Measurements from ENCODE around the gene CEP104.

The CEP104 gene

DNA sequence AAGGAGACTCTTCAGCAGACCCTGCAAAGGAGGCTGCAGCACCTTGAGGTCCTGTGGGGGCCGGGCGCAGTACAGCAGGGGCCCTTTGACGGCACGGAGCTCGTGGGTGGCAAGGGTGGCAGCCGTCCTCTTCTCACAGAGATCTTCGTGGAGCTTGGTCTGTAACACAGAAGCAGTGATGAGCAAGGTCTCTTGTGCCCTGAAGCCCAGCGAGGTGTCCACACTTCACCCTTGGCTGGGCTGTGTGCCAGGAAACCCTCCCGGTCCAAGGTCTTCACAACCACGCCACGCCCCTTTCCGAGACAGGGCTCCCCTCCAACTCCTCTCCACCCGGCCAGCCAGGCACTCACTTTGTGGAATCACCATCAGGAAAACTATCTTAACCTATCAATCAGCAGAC, 72.0 kb downstream of the CEP104 start:
- no peaks in the 10 kb centered on the region for H3K27me3 ChIP-seq (ENCODE audit: control insufficient read depth, insufficient read depth, low read length)
- peaks cover 76% of the 10 kb centered on the region for H3K36me3 ChIP-seq (ENCODE audit: control insufficient read depth, insufficient read depth, low read length)
- H3K9ac ChIP-seq (ENCODE audit: low read depth, low read length) = no peak overlapping the region
- no peak overlapping the region for H3K4me3 ChIP-seq (ENCODE audit: low read depth, low read length)
- no peak overlapping the region for H3K27ac ChIP-seq (ENCODE audit: low read depth, low read length)
- H3K4me1 ChIP-seq (ENCODE audit: control insufficient read depth, insufficient read depth, low read length) = peaks cover 3% of the 10 kb centered on the region; the same call in 1 of the 2 replicates
- H3K9me3 ChIP-seq (ENCODE audit: control insufficient read depth, insufficient read depth, low read length) = no peaks in the 10 kb centered on the region

DNA sequence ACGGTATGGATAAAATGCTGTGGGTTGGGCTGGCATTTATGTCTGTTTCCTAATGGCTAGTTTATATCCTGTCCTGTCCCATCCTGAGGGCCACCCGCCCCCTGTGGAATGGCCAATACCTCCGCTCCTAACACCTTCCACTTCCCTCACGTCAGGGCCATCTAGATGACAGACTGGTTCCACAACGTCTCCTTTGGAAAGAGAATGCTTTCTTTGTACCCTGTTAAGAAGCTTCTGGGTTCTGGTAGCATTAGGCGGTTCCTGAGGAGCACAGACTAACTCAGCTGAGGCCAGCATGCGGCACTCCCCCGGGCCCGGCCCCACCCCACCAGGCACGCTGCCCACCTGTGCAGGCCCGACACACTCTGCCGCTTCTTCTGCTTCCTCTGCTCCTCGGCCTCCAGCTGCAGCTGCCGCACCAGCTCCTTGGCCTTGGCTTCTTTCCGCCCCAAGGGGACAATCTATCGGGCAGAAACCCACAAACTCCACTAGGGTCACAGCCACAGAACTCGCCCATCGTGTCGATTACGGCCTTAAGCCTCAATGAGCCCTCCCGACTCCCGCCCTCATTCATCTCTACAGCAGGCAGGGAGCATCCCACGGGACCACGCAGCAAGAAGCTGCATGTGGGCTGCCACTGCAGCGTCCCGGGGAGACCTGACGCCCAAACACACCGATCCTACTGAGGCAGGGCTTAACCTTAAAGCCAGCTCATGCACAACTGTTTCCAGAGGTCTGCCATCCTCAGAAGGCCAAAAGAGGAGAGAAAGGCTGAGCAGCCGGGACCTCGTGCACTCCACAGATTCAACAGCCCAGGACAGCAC, 73.1 kb downstream of the CEP104 start:
- H3K27ac ChIP-seq (ENCODE audit: low read depth, low read length) = no peak overlapping the region
- H3K36me3 ChIP-seq (ENCODE audit: control insufficient read depth, insufficient read depth, low read length) = peaks cover 84% of the 10 kb centered on the region
- H3K4me1 ChIP-seq (ENCODE audit: control insufficient read depth, insufficient read depth, low read length) = no peaks in the 10 kb centered on the region
- H3K9me3 ChIP-seq (ENCODE audit: control insufficient read depth, insufficient read depth, low read length) = no peaks in the 10 kb centered on the region
- H3K27me3 ChIP-seq (ENCODE audit: control insufficient read depth, insufficient read depth, low read length) = no peaks in the 10 kb centered on the region
- no peak overlapping the region for H3K4me3 ChIP-seq (ENCODE audit: low read depth, low read length)
- no peak overlapping the region for H3K9ac ChIP-seq (ENCODE audit: low read depth, low read length)

DNA sequence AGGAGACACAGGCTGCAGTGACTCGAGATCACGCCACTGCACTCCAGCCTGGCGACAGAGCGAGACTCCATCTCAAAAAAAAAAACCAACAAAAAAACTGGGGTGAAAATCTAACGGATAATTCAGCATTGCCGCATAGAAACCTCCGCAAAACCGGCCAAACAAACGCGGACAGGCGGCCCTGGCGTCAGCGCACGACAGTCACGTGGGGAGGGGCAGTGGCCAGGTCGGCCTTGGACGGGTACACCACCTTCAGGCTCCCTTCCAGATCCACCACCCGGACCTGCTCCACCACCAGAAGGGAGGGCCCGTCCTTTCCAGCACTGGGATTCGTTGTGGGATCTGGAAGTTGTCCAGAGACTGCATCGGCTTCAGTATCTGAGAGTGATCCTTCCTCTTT, 76.1 kb downstream of the CEP104 start:
- no peak overlapping the region for H3K27ac ChIP-seq (ENCODE audit: low read depth, low read length)
- peaks cover 70% of the 10 kb centered on the region for H3K36me3 ChIP-seq (ENCODE audit: control insufficient read depth, insufficient read depth, low read length)
- no peak overlapping the region for H3K4me3 ChIP-seq (ENCODE audit: low read depth, low read length)
- H3K27me3 ChIP-seq (ENCODE audit: control insufficient read depth, insufficient read depth, low read length) = no peaks in the 10 kb centered on the region
- no peaks in the 10 kb centered on the region for H3K9me3 ChIP-seq (ENCODE audit: control insufficient read depth, insufficient read depth, low read length)
- no peak overlapping the region for H3K9ac ChIP-seq (ENCODE audit: low read depth, low read length)
- H3K4me1 ChIP-seq (ENCODE audit: control insufficient read depth, insufficient read depth, low read length) = no peaks in the 10 kb centered on the region

DNA sequence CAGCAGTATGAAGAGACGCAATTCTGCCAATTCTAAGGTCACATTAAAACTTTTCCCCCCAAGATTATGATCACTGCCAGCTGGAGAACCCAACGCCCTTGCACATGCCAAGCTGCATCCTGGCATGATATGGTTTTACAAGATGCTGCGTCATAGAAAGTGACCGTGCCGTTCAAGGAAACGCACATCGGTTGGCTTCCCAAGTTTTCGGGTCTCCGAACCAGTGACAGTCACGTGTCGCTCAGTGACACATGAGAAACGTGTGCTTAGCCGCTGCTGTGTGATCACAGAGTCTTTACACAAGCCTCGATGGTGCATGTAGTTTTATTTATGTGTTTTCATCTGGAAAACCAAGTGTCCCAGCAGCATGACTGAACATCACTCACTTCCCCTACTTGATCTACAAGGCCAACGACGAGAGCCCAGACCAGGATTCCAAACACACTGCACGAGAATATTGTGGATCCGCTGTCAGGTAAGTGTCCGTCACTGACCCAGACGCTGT, 77.0 kb downstream of the CEP104 start:
- Histone ChIP-seq H3K9ac (ENCODE audit: low read depth, low read length) (no peak overlapping the region), H3K4me1 (ENCODE audit: control insufficient read depth, insufficient read depth, low read length) (no peaks in the 10 kb centered on the region; the same call in 1 of the 2 replicates), H3K36me3 (ENCODE audit: control insufficient read depth, insufficient read depth, low read length) (peaks cover 62% of the 10 kb centered on the region), H3K27ac (ENCODE audit: low read depth, low read length) (no peak overlapping the region), H3K9me3 (ENCODE audit: control insufficient read depth, insufficient read depth, low read length) (no peaks in the 10 kb centered on the region), H3K4me3 (ENCODE audit: low read depth, low read length) (no peak overlapping the region), H3K27me3 (ENCODE audit: control insufficient read depth, insufficient read depth, low read length) (no peaks in the 10 kb centered on the region)

DNA sequence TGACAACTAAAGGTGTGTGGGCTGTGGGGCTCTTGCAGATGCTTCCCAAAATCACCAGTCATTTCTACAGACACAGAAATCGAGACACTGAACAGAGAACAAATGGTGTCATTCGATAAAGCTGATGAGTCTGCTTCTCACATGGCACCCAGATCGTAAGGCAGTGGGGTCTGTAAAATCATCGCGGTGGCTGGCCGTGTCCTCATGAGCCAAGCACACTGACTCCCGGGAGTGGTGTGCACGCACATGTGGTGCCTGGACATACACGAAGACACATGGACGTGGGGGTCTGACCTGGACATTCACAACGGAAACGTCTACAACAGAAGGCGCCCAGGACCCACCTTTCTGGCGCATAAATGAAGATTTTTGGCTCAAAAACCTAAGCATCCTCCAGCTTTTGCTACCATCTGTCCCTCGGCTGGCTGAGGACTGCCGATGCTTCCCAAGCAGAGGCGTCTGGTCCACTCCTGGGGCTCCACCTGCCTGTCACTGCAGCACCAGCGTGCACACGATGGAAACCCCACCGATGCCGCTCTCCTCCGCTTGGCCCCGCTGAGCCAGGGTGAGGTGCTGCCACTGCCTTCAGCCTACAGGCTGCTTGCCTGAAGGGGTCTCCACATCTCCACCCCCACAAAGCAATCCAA, 77.6 kb downstream of the CEP104 start:
- H3K9me3 ChIP-seq (ENCODE audit: control insufficient read depth, insufficient read depth, low read length) = no peaks in the 10 kb centered on the region
- H3K4me3 ChIP-seq (ENCODE audit: low read depth, low read length) = no peak overlapping the region
- H3K27me3 ChIP-seq (ENCODE audit: control insufficient read depth, insufficient read depth, low read length) = no peaks in the 10 kb centered on the region
- no peaks in the 10 kb centered on the region; the same call in 1 of the 2 replicates for H3K4me1 ChIP-seq (ENCODE audit: control insufficient read depth, insufficient read depth, low read length)
- H3K27ac ChIP-seq (ENCODE audit: low read depth, low read length) = no peak overlapping the region
- H3K9ac ChIP-seq (ENCODE audit: low read depth, low read length) = no peak overlapping the region
- peaks cover 56% of the 10 kb centered on the region for H3K36me3 ChIP-seq (ENCODE audit: control insufficient read depth, insufficient read depth, low read length)

DNA sequence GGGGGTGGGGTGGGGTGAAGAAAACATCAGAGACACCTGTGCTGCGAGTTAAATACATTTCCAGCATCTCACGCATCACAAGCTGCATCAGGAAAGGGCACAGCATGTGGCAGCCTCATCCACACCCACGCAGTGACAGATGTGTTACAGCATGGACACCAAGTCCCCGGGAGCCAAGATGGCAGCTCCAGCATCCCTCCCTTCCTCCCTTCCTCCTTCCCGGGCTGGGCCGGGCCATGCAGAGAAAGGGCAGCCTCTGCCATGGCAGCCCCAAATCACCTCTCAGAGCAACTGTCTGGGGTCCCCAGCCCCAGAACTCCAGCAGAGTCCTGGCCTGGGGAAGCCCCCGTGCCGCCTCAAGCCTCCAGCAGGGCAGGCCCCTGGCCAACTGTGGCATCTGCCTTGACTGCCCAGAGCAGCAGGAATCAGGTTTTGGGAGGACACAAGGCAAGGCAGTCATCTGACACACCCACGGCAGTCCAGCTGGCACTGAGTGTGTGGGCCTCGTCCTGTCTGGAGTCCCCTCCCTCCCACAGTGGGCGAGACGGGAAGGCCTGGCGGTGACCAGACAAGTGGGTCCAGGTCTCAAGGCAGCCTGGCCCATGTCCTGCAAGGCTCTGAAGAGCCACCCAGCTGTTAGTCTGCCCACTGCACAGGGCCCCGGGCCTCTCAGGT, 78.3 kb downstream of the CEP104 start:
- Histone ChIP-seq H3K27me3 (ENCODE audit: control insufficient read depth, insufficient read depth, low read length) (no peaks in the 10 kb centered on the region), H3K36me3 (ENCODE audit: control insufficient read depth, insufficient read depth, low read length) (peaks cover 49% of the 10 kb centered on the region), H3K27ac (ENCODE audit: low read depth, low read length) (no peak overlapping the region), H3K4me1 (ENCODE audit: control insufficient read depth, insufficient read depth, low read length) (no peaks in the 10 kb centered on the region; the same call in 1 of the 2 replicates), H3K9ac (ENCODE audit: low read depth, low read length) (no peak overlapping the region), H3K9me3 (ENCODE audit: control insufficient read depth, insufficient read depth, low read length) (no peaks in the 10 kb centered on the region), H3K4me3 (ENCODE audit: low read depth, low read length) (no peak overlapping the region)

DNA sequence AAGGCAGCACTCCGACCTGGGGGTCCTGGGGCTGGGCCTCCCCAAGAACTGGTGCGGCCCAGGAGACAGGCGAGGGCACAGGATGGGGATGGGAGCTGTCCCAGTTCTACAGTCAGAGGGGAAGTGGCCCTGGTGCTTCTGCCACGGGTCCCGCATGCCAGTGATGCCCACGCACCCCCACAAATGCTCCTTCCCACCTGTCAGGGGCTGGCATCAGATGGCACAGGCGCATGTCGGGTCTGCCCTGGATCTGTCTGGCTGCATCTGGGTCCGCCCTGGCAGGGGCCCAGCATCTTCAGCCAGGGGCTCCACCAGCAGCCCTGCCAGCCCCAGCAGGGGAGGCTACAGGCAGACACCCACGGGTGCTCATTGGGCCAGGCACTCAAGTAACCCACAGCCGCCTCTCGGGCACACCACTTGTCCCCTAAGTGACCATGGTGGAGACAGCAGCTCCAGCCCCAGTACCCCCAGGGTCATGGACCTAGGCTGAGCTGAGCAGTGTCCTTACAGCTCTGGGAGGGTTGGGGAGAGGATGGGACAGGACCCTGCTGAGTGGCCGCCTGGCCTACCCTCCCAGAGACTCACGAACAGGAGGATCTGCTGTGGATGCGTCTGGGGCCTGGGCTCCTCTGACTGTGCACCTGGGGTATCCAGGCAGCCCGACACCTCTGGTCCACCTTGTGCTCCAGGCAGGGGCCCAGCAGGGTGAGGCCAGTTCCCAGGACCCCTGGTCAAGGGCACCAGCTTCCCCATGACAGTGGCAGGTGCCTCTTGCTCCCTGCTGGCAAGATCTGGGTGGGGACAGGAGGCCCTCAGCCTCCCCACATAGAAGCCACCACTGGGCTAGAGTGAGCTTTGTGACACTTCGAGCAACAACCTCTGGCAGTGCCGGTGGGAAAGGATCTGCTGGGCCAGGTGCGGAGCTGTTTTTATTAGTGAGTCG, 79.1 kb downstream of the CEP104 start:
- Histone ChIP-seq H3K9ac (ENCODE audit: low read depth, low read length) (no peak overlapping the region), H3K4me3 (ENCODE audit: low read depth, low read length) (no peak overlapping the region), H3K27me3 (ENCODE audit: control insufficient read depth, insufficient read depth, low read length) (no peaks in the 10 kb centered on the region), H3K4me1 (ENCODE audit: control insufficient read depth, insufficient read depth, low read length) (no peaks in the 10 kb centered on the region; the same call in 1 of the 2 replicates), H3K9me3 (ENCODE audit: control insufficient read depth, insufficient read depth, low read length) (no peaks in the 10 kb centered on the region), H3K27ac (ENCODE audit: low read depth, low read length) (no peak overlapping the region), H3K36me3 (ENCODE audit: control insufficient read depth, insufficient read depth, low read length) (peaks cover 41% of the 10 kb centered on the region)

DNA sequence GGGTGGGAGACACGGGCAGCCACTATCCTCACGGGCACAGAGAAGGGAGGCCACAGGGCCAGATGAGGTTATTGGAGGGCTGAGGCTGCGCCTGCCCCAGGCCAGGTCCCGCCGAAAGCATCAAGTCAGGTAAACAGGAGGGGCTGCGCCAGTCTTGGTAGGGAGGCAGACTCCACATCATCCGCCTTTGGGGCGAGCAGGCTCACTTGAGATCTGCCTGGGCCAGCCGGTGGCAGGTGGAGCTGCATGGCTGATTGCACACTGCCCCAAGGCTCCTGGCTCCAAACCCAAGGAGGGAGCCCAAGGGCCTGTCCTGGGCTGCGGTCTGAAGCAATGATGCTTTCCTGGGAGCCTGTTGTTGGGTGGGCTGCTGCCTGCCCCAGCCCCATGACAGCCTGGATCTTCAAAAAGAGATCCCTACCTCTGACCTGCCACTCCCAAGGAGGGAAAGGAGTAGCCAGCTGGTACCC, 79.9 kb downstream of the CEP104 start:
- no peaks in the 10 kb centered on the region; the same call in 1 of the 2 replicates for H3K4me1 ChIP-seq (ENCODE audit: control insufficient read depth, insufficient read depth, low read length)
- no peaks in the 10 kb centered on the region for H3K27me3 ChIP-seq (ENCODE audit: control insufficient read depth, insufficient read depth, low read length)
- no peak overlapping the region for H3K9ac ChIP-seq (ENCODE audit: low read depth, low read length)
- no peak overlapping the region for H3K4me3 ChIP-seq (ENCODE audit: low read depth, low read length)
- peaks cover 33% of the 10 kb centered on the region for H3K36me3 ChIP-seq (ENCODE audit: control insufficient read depth, insufficient read depth, low read length)
- H3K9me3 ChIP-seq (ENCODE audit: control insufficient read depth, insufficient read depth, low read length) = no peaks in the 10 kb centered on the region
- no peak overlapping the region for H3K27ac ChIP-seq (ENCODE audit: low read depth, low read length)

DNA sequence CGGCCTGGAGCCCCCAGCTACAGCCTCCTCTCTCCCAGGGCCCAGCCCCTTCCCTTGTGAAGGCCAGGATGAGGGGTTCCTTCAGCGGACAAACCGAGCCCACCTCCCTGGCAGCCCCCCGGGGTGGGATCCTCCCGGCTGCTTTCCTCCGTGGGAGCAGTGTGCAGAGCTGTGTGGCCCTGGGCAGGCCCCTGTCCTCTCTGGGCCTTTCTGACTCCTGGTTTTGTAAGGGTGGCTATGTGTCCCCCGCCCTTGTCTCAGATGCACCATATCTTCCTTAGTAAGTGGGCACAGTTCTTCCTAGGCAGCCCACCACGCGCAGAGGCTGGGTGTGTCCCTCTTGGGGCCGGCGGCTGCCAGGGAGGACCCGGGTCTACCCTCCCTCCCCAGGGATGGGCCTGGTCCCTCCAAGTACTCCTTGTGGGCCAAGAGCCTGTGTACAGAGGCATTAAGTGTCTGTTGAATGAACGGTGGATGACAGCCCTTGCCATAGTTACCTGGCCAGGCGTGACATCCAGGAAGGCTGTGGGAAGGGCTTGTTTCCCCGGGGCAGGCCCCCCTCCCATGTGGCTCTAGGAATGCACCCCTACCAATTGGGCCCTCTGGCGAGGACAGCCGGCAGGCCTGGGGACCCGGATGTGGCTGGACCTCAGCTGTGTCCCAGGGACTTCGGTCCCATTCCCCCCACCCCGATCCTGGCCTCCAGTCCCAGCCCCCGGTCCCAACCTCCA, 80.6 kb downstream of the CEP104 start:
- H3K9me3 ChIP-seq (ENCODE audit: control insufficient read depth, insufficient read depth, low read length) = no peaks in the 10 kb centered on the region
- peaks cover 5% of the 10 kb centered on the region; the same call in 1 of the 2 replicates for H3K4me1 ChIP-seq (ENCODE audit: control insufficient read depth, insufficient read depth, low read length)
- no peak overlapping the region for H3K27ac ChIP-seq (ENCODE audit: low read depth, low read length)
- H3K27me3 ChIP-seq (ENCODE audit: control insufficient read depth, insufficient read depth, low read length) = peaks cover 3% of the 10 kb centered on the region; the same call in 1 of the 2 replicates
- peaks cover 26% of the 10 kb centered on the region for H3K36me3 ChIP-seq (ENCODE audit: control insufficient read depth, insufficient read depth, low read length)
- H3K9ac ChIP-seq (ENCODE audit: low read depth, low read length) = no peak overlapping the region
- no peak overlapping the region for H3K4me3 ChIP-seq (ENCODE audit: low read depth, low read length)

All from HUES48 (cell line).